ENCODE data around the gene NAB1.

GRCh38 chr2:190683802-190684201 lies 34.9 kb downstream of the NAB1 start:
- TF ChIP-seq CTCF (conservative IDR thresholded peaks at IDR 0.05 in 1 of 2, IDR thresholded peaks at IDR 0.05 in 1 of 2; ENCODE audit: extremely low read depth in 1 of 2, insufficient read depth in 1 of 2, low read depth in 1 of 2, low read length in 2 of 2) (no peak), EZH2 (IDR thresholded peaks at IDR 0.05; ENCODE audit: borderline replicate concordance, low read length) (no peak)
